ENCODE data around the gene GABRR2.
"Not testable (repeated sequence)": the region's sequence is repeated elsewhere in the genome, so short reads cannot be mapped to it uniquely, and the experiment has no call there.

The GABRR2 gene

DNA sequence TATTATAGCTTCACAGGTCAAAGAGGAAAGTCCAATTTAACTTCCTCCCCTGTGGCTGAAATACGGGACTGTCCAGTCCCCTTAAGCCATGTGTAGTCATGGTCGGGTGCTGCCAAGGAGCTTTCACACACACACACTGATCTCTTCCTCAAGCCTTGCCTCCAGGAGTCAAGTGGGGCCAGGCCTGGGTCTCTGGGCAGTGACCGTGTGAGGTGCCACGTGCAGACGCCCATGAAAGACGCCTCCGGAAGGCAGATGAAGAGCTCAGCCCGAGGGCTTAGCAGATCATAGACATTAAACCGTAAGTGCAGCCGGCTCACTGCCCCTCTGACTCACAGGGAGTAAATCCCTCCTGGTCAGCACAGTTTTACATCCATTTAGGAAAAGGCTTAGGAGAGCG lies 4.2 kb downstream of the GABRR2 start:
- H3K4me3 ChIP-seq (ENCODE audit: low read length): no peak overlapping the region
- H3K27me3 ChIP-seq (replicated peaks; ENCODE audit: insufficient read depth, low read length): no peaks in the 10 kb centered on the region
- H3K9me2 ChIP-seq (replicated peaks; ENCODE audit: insufficient read depth, low read length): no peaks in the 10 kb centered on the region
- no peaks in the 10 kb centered on the region; the same call in 1 of the 2 replicates for H3K36me3 ChIP-seq (replicated peaks; ENCODE audit: insufficient read depth, low read length)
- no peaks in the 10 kb centered on the region for H3K79me2 ChIP-seq (ENCODE audit: low read length)
- H3K4me2 ChIP-seq (ENCODE audit: low read depth, low read length): no peak overlapping the region
- H3K9ac ChIP-seq (ENCODE audit: low read length): no peak overlapping the region
- H3K27ac ChIP-seq (ENCODE audit: low read length): no peak overlapping the region
- TF ChIP-seq EZH2phosphoT487 (IDR thresholded peaks at IDR 0.05; ENCODE audit: low read length): no peak
- DNase-seq: no peak
- H3K9me3 ChIP-seq (replicated peaks; ENCODE audit: insufficient read depth, low read length): no peaks in the 10 kb centered on the region
- H3K4me1 ChIP-seq (ENCODE audit: low read length): peaks cover 4% of the 10 kb centered on the region
- no peak overlapping the region for H2AFZ ChIP-seq (ENCODE audit: low read length)
- H4K20me1 ChIP-seq (ENCODE audit: insufficient read depth, low read length): no peaks in the 10 kb centered on the region
- no peaks in the 10 kb centered on the region for H3F3A ChIP-seq (ENCODE audit: insufficient read depth, low read length)

GRCh38 chr6:89308525-89309395 lies 6.3 kb downstream of the GABRR2 start:
- Histone ChIP-seq H3K79me2 (ENCODE audit: low read length) (no peaks in the 10 kb centered on the region), H3K4me1 (ENCODE audit: low read length) (peaks cover 4% of the 10 kb centered on the region), H3K27ac (ENCODE audit: low read length) (no peak overlapping the region), H3K4me2 (ENCODE audit: low read depth, low read length) (no peak overlapping the region), H3K36me3 (replicated peaks; ENCODE audit: insufficient read depth, low read length) (no peaks in the 10 kb centered on the region), H2AFZ (ENCODE audit: low read length) (no peak overlapping the region), H3K27me3 (replicated peaks; ENCODE audit: insufficient read depth, low read length) (no peaks in the 10 kb centered on the region), H3K4me3 (ENCODE audit: low read length) (no peak overlapping the region), H3K9me3 (replicated peaks; ENCODE audit: insufficient read depth, low read length) (no peaks in the 10 kb centered on the region), H3F3A (ENCODE audit: insufficient read depth, low read length) (no peaks in the 10 kb centered on the region), H3K9ac (ENCODE audit: low read length) (no peak overlapping the region), H3K9me2 (replicated peaks; ENCODE audit: insufficient read depth, low read length) (no peaks in the 10 kb centered on the region), H4K20me1 (ENCODE audit: insufficient read depth, low read length) (no peaks in the 10 kb centered on the region)
- no peak for DNase-seq
- TF ChIP-seq EZH2phosphoT487 (IDR thresholded peaks at IDR 0.05; ENCODE audit: low read length) (no peak), EZH2 (optimal IDR thresholded peaks at IDR 0.05; ENCODE audit: low read depth, low read length) (no peak), CTCF (IDR thresholded peaks at IDR 0.05; ENCODE audit: low read length) (no peak)

DNA sequence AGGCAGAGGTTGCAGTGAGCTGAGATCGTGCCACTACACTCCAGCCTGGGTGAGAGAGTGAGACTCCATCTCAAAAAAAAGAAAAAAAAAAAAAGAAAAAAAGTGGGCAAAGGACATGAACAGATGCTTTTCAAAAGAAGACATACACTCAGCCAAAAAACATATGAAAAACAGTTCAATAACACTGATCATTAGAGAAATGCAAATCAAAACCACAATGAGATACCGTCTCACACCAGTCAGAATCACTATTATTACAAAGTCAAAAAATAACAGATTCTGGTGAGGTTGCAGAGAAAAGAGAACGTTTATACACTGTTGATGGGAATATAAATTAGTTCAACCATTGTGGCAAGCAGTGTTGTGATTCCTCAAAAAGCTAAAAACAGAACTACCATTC lies 10.6 kb downstream of the GABRR2 start:
- not testable (repeated sequence) for H3K9me3 ChIP-seq (replicated peaks; ENCODE audit: insufficient read depth, low read length); H3K4me3 ChIP-seq (ENCODE audit: low read length); H3F3A ChIP-seq (ENCODE audit: insufficient read depth, low read length); H3K4me1 ChIP-seq (ENCODE audit: low read length); H4K20me1 ChIP-seq (ENCODE audit: insufficient read depth, low read length); H2AFZ ChIP-seq (ENCODE audit: low read length); H3K27me3 ChIP-seq (replicated peaks; ENCODE audit: insufficient read depth, low read length); H3K36me3 ChIP-seq (replicated peaks; ENCODE audit: insufficient read depth, low read length); H3K9me2 ChIP-seq (replicated peaks; ENCODE audit: insufficient read depth, low read length); DNase-seq; H3K79me2 ChIP-seq (ENCODE audit: low read length); H3K4me2 ChIP-seq (ENCODE audit: low read depth, low read length); H3K27ac ChIP-seq (ENCODE audit: low read length); H3K9ac ChIP-seq (ENCODE audit: low read length)

DNA sequence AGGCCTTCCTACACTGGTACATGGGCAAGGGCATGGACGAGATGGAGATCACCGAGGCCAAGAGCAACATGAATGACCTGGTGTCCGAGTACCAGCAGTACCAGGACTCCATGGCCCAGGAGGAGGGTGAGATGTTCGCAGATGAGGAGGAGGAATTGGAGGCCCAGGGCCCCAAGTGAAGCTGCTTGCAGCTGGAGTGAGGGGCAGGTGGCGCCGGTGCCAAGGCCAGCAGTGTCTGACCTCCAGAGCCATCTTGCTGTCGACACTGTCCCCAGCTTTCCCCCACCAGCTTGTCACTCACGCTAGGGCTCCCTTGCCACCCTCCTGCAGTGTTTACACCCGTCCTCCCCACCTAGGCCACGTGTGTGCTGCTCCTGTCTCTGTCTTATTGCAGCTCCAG lies 12.2 kb downstream of the GABRR2 start:
- Histone ChIP-seq H3K36me3 (replicated peaks; ENCODE audit: insufficient read depth, low read length) (no peaks in the 10 kb centered on the region), H3F3A (ENCODE audit: insufficient read depth, low read length) (peaks cover 19% of the 10 kb centered on the region), H3K9ac (ENCODE audit: low read length) (no peak overlapping the region), H3K27me3 (replicated peaks; ENCODE audit: insufficient read depth, low read length) (no peaks in the 10 kb centered on the region), H3K79me2 (ENCODE audit: low read length) (no peaks in the 10 kb centered on the region), H3K9me3 (replicated peaks; ENCODE audit: insufficient read depth, low read length) (no peaks in the 10 kb centered on the region), H2AFZ (ENCODE audit: low read length) (no peak overlapping the region), H3K4me2 (ENCODE audit: low read depth, low read length) (no peak overlapping the region), H3K9me2 (replicated peaks; ENCODE audit: insufficient read depth, low read length) (no peaks in the 10 kb centered on the region), H3K27ac (ENCODE audit: low read length) (no peak overlapping the region), H3K4me3 (ENCODE audit: low read length) (no peak overlapping the region), H4K20me1 (ENCODE audit: insufficient read depth, low read length) (no peaks in the 10 kb centered on the region), H3K4me1 (ENCODE audit: low read length) (peaks cover 24% of the 10 kb centered on the region)
- TF ChIP-seq EZH2phosphoT487 (IDR thresholded peaks at IDR 0.05; ENCODE audit: low read length) (no peak), CTCF (IDR thresholded peaks at IDR 0.05; ENCODE audit: low read length) (no peak), EZH2 (optimal IDR thresholded peaks at IDR 0.05; ENCODE audit: low read depth, low read length) (no peak)
- no peak for DNase-seq
